HG03432 (cell line): Measurements from ENCODE around the gene MED27.
"Not testable (repeated sequence)": the region's sequence is repeated elsewhere in the genome, so short reads cannot be mapped to it uniquely, and the experiment has no call there.

ENCODE experiments used
- ATAC-seq: cut with Tn5 transposase; IDR thresholded peaks from one replicate; pipeline ENCODE4 v1.9.1; 2021; ENCODE audit warnings: mild to moderate bottlenecking, moderate library complexity; ENCODE audit not compliant: unreplicated experiment

Gene MED27

GRCh38 chr9:132020272-132020671, 59.4 kb downstream of the MED27 start:
- ATAC-seq, result no peak

GRCh38 chr9:132019702-132020101, 60.0 kb downstream of the MED27 start:
- ATAC-seq, result no peak

GRCh38 chr9:132018957-132019405, 60.7 kb downstream of the MED27 start:
- ATAC-seq, result no peak

- no peak for ATAC-seq
These were observed 63.2 kb downstream of the MED27 start for GRCh38 chr9:132016456-132016855.

- no peak for ATAC-seq
These were observed 63.8 kb downstream of the MED27 start for GRCh38 chr9:132015866-132016265.

- no peak for ATAC-seq
These were observed 65.4 kb downstream of the MED27 start for GRCh38 chr9:132014218-132014805.

GRCh38 chr9:132012704-132013357, 66.8 kb downstream of the MED27 start:
- ATAC-seq, result no peak

GRCh38 chr9:132011896-132012295, 67.8 kb downstream of the MED27 start:
- no peak for ATAC-seq

GRCh38 chr9:132011309-132011708, 68.4 kb downstream of the MED27 start:
- no peak for ATAC-seq

- not testable (repeated sequence) for ATAC-seq
These were observed 69.5 kb downstream of the MED27 start for GRCh38 chr9:132010201-132010600.

GRCh38 chr9:132008855-132009812, 70.5 kb downstream of the MED27 start:
- no peak for ATAC-seq

GRCh38 chr9:132008184-132008803, 71.4 kb downstream of the MED27 start:
- no peak for ATAC-seq

- ATAC-seq, result no peak
These were observed 72.2 kb downstream of the MED27 start for GRCh38 chr9:132007371-132008025.

GRCh38 chr9:132006677-132007370, 72.8 kb downstream of the MED27 start:
- peak; percentile 68 for ATAC-seq

- no peak for ATAC-seq
These were observed 73.8 kb downstream of the MED27 start for GRCh38 chr9:132005899-132006298.

- ATAC-seq, result no peak
These were observed 75.3 kb downstream of the MED27 start for GRCh38 chr9:132004323-132004722.

- ATAC-seq, result no peak
These were observed 75.8 kb downstream of the MED27 start for GRCh38 chr9:132003896-132004295.

- ATAC-seq, result no peak
These were observed 76.4 kb downstream of the MED27 start for GRCh38 chr9:132003319-132003704.

- no peak for ATAC-seq
These were observed 76.9 kb downstream of the MED27 start for GRCh38 chr9:132002643-132003318.
